HG02678 (cell line): Measurements from ENCODE around the gene POLD4.

Experiments
- ATAC-seq: cut with Tn5 transposase; IDR thresholded peaks from one replicate; pipeline ENCODE4 v1.9.1; 2021; ENCODE audit warnings: mild to moderate bottlenecking, moderate library complexity; ENCODE audit not compliant: unreplicated experiment

POLD4 gene

DNA sequence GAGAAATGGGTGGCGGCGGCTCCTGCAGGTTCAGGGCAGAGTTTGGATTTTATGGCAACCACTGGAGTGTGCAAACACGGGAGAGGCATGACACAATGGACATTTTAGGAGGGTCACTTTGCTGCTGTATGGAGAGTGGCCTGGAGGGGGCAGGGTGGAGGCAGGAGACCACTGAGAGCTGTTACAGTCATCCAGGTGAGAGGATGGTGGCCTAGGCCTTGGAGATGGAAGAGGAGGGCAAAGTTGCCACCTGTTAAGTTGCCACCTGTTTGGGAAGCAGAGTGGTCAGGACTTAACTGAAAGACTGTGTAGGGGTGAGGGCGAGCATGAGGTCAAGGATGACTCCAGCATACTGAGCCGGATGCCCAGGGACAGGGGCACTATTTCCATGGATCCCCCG lies 36.1 kb upstream of the POLD4 start:
- ATAC-seq, result no peak

- ATAC-seq, result no peak
These were observed 34.2 kb upstream of the POLD4 start for GRCh38 chr11:67387518-67387917.

DNA sequence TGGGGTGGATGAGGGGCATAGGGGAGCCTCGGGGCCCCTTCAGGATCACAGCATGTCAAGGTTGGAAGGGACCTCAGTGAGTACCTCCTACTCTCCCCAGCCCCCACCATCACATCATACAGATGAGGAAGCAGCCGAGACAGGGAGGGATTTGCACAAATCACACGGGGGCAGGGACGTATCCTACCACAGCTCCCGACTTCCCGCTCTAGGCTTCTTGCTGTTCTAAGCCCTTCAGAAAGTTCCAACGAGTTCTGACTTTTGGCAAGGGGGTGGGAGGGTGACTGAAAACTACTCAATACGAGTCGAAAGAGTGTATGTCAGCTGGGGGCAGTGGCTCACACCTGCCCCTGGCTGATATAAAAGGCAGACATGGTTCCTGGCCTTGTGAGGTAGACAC lies 33.7 kb upstream of the POLD4 start:
- no peak for ATAC-seq

GRCh38 chr11:67384851-67385366 lies 31.6 kb upstream of the POLD4 start:
- no peak for ATAC-seq

GRCh38 chr11:67382276-67383136 lies 29.2 kb upstream of the POLD4 start:
- ATAC-seq, result peak; percentile 59

DNA sequence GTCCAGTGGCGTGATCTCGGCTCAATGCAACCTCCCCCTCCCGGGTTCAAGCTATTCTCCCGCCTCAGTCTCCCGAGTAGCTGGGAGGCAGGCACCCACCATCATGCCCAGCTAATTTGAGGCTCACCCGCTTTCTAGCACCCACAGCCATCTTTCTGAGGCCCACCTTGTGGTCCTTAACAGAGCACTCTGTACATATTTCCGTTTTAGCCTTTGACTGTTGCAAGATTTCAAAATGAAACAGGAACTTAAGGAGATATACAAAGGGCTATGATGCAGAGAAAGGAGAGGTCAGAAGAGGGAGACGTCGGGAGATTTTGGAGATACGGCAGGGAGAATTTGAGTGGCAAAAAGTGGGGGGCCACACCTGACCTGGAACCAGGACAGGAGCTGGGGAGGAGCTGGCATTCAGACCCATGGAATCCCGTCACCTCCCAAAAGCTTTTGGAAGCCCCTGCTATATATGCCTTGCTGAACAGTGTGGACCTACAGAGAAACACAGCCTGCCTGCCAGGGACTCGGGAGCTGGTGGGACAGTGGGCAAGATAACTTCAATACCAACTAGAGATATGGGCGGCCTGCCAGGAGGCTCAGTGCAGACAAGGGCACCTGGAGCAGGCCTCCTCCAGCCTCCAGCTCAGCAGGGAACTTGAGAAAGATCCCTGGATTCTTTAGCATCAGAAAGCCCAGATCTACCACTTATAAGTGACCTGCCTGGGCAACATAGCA lies 28.1 kb upstream of the POLD4 start:
- no peak for ATAC-seq

GRCh38 chr11:67379061-67380058 lies 26.0 kb upstream of the POLD4 start:
- ATAC-seq, result no peak

DNA sequence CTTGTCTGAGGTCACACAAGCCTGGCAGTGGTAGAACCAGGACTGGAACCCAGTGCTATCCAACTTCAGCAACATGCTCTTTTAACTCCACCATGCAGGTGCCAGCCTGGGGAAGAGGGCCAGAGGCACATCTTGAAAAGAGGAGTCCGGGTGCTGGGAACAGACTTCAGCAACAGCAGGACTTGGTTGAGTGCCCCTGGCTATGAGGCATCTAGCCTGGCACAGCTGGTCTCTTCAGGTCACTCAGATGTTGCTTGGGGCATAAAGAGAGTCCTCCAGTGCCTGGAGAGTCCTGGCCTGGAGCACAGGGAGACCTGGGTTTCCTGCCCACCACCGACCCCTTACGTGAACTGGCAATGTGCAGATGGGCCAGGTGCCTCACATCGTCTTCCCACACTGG lies 25.2 kb upstream of the POLD4 start:
- ATAC-seq, result no peak

DNA sequence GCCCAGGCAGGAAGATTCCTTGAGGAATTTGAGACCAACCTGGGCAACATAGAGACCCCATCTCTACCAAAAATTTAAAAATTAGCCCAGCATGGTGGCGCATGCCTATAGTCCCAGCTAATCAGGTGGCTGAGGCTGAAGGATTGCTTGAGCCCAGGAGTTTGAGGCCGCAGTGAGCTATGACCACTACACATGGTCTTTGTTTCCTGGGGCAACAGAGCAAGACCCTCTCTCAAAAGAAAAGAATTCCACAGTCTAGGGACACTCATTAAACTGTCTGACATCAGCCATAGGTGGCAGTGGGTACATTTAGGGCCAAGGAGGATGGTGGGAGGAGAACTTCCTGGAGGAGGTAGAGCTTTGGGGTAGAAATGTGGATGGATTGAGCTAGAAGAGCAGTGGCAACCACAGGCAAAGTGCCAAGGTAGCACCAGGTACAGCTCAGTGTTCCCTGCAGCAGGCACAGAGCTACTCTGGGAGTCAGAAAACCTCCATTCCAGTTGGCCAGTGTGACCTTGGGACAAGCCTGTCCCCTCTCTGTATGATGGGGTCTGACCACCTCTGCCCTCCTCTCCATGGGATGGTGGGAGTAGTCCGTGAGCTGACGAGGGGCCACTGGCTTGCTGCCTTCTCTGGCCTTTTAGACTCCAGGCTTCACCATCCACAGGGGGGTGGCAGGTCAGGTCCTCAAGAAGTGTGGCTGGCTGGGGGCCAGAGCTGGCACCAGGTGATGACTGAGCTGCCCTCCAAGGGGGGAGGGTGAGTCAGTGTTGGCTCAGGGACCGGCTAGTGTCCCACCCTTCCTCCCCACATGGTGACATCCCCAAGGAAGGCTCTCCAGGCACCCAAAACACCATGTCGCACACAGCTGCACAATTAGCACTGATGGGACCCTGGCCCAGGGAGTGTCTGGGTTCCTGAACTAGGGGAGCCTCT lies 23.8 kb upstream of the POLD4 start:
- ATAC-seq, result no peak

DNA sequence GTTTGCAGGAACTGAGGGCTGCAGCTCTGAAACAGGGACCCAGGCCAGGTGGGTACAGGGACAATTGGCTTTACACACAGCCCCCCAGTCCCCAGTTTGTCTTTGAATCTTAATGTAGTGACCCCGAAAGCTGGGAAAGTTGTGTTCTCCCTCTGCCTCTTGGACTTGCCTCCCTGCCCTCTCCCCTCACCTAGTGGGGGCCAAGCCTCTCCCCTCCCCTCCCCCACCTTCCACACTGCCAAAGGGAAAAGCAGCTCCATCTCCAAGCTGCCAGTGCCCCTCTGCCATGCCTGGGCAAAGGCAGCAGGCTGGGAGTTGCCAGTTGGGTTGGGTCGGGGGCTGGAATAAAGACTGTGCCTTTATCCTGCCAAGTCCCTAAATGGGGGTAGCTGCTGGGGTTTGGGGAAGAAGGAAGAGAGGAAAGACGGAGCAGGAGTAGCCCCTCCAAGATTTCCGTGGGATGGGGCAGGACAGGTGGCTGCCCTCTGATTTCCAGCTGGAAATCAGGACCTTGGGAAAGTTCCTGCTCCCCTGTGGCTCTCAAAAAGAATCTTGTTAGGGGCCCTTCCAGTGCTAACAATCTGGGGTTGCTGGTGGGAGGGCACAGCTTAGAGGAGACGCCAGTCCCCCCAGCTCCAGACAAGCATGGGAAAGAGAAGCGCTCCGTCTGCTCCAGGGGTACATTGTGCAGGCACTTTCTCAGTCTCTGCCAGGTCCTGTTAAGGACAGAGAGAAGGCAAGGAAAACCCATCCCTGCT lies 22.9 kb upstream of the POLD4 start:
- ATAC-seq, result no peak

- no peak for ATAC-seq
These were observed 22.1 kb upstream of the POLD4 start for GRCh38 chr11:67375320-67376055.

- no peak for ATAC-seq
These were observed 21.4 kb upstream of the POLD4 start for GRCh38 chr11:67374571-67375281.

GRCh38 chr11:67373648-67374570 lies 20.6 kb upstream of the POLD4 start:
- ATAC-seq, result peak; percentile 28

GRCh38 chr11:67372993-67373647 lies 19.8 kb upstream of the POLD4 start, which contains the start of gene CLCF1:
CLCF1 (minus strand) TSS chr11:67373598; CDS start chr11:67373539, 59 bp downstream.
- ATAC-seq, result peak; percentile 12

DNA sequence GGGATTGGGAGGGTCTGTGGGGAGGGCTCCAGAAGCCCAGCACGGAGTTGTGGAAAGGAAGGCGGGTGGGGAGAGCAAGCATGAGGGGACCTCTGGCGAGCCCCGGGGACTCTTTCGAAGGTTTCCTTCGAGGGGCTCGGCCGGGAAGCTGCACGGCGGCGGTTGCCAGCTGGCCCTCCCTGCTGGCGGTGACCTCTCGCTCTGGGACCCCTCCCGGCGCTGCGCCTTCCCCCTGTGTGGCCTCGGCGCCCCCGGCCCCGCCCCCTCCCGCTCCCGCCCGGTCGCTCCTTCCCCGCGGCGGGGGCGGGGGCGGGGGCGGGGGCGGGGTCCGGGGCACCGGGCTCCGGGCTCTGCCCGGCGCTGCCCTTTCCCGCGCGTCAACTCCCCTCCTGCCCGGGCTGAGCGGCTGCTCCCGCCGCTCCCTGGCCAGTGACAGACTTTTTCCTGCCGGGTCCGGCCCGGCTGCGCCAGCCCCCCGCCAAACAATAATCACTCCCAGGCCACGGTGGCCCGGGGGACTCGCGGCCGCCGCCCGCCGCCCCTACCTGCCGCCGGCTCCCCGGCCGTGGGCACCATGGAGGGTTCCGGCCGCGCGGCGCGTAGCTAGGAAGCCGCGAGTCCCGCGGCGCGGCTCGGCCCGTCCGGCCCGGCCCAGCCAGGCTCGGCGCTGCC lies 19.1 kb upstream of the POLD4 start:
- ATAC-seq, result peak; percentile 38
